Anterior cingulate cortex (tissue), 58 donors: ENCODE measurements around the gene ACSL5.
"Not testable (repeated sequence)": the region's sequence is repeated elsewhere in the genome, so short reads cannot be mapped to it uniquely, and the experiment has no call there.

Experiments
- DNase-seq, 58 donors: peaks; one replicate each; lab custom pipeline; 2025; lab: John Stamatoyannopoulos, UW

The ACSL5 gene

GRCh38 chr10:112372182-112372810 lies 1.6 kb upstream of the ACSL5 start:
- DNase-seq = not testable (repeated sequence)

GRCh38 chr10:112374724-112375541 lies 1.0 kb downstream of the ACSL5 start:
- no peak for DNase-seq

GRCh38 chr10:112375721-112376395 lies 1.9 kb downstream of the ACSL5 start:
- peak in 4 of 58 donors; percentile 3 to 15 (median 9) for DNase-seq

- DNase-seq = no peak
These were observed 2.5 kb downstream of the ACSL5 start for GRCh38 chr10:112376396-112376790.

GRCh38 chr10:112377116-112377515 lies 3.2 kb downstream of the ACSL5 start:
- DNase-seq = not testable (repeated sequence)

- DNase-seq = no peak
These were observed 5.8 kb downstream of the ACSL5 start for GRCh38 chr10:112379635-112380296.

- no peak for DNase-seq
These were observed 8.8 kb downstream of the ACSL5 start for GRCh38 chr10:112382515-112383235.

- DNase-seq = no peak
These were observed 9.4 kb downstream of the ACSL5 start for GRCh38 chr10:112383325-112383724.

- no peak for DNase-seq
These were observed 10.2 kb downstream of the ACSL5 start for GRCh38 chr10:112384141-112384540.

- no peak for DNase-seq
These were observed 11.3 kb downstream of the ACSL5 start for GRCh38 chr10:112385201-112385600.

- DNase-seq = not testable (repeated sequence)
These were observed 14.1 kb downstream of the ACSL5 start for GRCh38 chr10:112388056-112388455.

GRCh38 chr10:112388548-112388947 lies 14.6 kb downstream of the ACSL5 start:
- DNase-seq = no peak

GRCh38 chr10:112389271-112389822 lies 15.4 kb downstream of the ACSL5 start:
- DNase-seq = peak in 1 of 58 donors; percentile 8

GRCh38 chr10:112390125-112390703 lies 16.3 kb downstream of the ACSL5 start:
- DNase-seq = no peak

GRCh38 chr10:112393341-112393740 lies 19.4 kb downstream of the ACSL5 start:
- DNase-seq = no peak

- no peak for DNase-seq
These were observed 19.9 kb downstream of the ACSL5 start for GRCh38 chr10:112393827-112394226.

- no peak for DNase-seq
These were observed 20.6 kb downstream of the ACSL5 start for GRCh38 chr10:112394475-112394875.

GRCh38 chr10:112395809-112396530 lies 22.1 kb downstream of the ACSL5 start:
- no peak for DNase-seq

- no peak for DNase-seq
These were observed 23.7 kb downstream of the ACSL5 start for GRCh38 chr10:112397592-112397991.
